ENCODE measurements around the gene CYBA.
A peak's percentile ranks its signal among the peaks of the same experiment; 100 is the strongest.

Gene CYBA

DNA sequence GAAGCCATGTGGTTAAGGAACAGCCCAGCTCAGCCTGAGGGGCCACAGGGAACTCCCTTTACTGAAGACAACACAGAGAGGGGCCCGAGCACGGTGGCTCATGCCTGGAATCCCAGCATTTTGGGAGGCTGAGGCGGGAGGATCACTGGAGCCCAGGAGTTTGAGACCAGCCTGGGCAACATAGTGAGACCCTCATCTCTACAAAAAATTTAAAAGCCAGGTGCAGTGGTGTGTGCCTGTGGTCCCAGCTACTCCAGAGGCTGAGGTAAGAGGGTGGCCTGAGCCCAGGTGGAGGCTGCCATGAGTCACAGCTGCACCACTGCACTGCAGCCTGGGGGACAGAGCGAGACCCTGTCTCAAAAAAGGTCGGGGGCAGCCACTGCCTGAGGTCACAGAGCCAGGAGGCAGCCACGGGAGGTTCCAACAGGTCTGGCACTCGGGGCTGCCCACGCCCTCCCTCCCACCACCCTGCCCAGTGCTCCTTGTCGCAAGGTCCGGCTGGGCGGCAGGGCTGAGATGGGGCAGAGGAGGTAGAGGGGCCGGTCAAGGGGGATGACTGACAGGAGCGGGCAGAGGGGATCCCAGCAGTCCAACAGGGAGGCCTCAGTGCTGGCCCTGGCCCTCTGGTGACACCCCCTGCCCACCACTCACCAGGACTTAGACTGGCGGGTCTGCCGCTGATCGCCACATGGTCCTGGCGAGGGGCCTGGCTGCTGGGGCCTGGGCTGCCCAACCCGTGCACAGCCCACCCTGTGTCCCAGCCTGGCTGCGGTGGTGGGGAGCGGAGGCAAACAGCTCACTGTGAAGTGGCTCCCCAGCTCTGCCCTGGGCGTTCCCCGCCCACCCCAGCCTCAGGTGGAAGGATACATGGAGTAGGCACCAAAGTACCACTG, 3.4 kb downstream of the CYBA start:
- DNase-seq (ENCODE audit: low spot score) = no peak

DNA sequence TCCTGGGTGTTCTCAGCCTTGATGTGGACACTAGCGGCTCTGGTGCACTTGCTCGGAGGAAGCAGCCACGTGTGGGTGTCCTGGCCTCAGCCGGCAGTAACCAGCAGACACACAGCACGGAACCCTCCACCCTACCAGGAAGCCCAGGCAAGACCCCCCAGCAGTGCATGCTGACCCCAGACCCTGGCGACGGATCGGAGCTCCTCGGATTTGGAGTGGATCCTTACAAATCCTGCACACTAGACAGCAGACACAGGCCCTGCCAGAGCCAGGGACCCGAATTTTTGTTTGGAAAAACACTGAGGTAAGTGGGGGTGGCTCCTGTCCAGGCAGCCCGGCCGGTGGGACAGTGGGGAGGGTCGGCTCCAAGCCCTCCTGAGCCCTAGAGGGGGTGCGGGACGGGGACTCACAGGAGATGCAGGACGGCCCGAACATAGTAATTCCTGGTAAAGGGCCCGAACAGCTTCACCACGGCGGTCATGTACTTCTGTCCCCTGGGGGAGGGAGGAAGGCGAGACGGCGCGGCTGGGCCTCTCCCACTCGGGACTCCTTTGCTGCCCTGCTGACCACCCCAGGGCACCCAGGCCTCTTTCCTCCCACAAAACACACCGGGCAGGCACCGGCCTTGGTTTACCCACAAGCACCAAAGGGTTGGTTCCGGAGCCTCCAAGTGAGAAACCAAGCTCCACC, 4.4 kb downstream of the CYBA start:
- no peak for DNase-seq (ENCODE audit: low spot score)

DNA sequence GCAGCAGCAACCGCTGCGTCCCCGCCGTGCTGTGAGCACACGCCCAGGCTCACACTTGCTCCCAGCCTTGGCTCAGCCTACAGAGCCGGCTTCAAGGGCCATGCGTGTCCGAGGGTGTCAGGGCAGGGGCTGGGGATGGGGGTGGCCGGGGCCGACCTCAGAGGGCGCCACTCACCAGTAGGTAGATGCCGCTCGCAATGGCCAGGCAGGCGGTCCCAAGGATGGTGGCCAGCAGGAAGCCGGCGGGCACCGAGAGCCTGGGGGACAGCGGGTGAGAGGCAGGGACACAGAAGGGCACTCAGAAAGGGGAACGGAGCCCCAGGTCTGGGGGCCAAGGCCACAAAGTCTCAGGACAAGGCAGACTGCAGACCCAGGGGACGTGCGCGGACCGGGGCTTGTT, 4.9 kb downstream of the CYBA start:
- no peak for DNase-seq (ENCODE audit: low spot score)

DNA sequence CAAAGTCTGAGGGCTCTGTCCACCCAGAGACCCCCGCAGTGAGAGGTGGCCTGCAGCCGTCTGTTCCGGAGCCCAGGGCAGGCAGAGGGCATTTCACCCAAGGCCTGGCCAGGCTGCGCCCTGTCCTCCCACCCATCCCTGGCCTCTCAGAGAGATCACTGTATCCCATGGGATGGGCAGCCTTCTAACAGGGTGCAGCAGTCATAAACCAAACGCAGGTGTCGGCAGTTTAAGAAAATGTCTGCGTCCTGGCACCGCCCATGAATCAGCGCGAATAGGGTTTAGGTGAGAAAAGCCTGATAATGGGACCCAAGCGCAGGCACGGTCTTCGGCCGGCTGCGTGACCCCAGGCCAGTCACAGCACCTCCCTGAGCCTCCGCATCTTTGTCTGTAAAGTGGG, 5.4 kb downstream of the CYBA start:
- DNase-seq (ENCODE audit: low spot score) = no peak

DNA sequence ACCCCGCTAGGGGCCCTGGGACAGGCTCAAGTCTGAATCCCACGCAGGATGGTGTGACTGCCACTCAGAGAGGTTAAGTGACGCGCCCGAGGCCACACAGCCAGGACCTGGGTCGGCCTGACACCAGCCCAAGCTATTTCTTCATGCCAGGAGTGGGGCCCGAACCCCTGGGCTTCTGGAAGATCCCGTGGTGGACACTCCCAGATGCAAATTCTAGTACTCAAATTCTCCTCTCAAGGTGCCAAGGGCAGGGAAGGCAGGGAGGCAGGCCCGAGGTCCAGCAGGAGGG, 7.3 kb downstream of the CYBA start:
- no peak for DNase-seq (ENCODE audit: low spot score)

DNA sequence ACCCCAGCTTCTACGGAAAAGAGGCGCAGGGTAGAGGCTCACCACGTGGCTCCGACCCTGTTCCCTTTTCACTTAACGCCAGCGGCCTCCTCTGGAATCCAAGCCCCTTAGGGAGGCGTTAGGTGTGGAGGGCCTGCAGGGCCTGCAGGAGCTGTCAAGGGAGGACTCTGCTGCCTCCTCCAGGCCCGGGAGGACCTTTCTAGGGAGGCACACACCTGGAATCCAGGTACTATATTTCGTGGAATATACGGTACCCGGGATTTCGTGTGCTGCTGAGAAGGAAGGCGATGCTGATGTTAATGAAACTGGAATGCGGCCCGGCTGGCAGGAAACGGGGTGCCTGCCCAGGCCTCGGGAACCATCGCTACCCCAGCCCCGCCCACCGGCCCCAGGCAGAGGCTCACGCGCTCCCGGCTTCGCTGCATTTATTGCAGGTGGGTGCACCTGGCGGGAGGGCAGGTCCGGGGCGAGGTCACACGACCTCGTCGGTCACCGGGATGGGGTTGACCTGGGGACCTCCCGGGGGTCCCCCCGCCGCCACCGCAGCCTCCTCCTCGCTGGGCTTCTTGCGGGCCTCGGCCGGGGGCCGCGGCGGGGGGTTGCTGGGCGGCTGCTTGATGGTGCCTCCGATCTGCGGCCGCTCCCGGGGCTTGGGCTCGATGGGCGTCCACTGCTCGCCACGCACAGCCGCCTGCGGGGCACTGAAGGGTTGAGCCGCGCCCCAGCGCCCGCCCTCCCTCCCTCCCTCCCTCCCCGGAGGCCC, 7.8 kb downstream of the CYBA start:
- DNase-seq (ENCODE audit: low spot score) = no peak

DNA sequence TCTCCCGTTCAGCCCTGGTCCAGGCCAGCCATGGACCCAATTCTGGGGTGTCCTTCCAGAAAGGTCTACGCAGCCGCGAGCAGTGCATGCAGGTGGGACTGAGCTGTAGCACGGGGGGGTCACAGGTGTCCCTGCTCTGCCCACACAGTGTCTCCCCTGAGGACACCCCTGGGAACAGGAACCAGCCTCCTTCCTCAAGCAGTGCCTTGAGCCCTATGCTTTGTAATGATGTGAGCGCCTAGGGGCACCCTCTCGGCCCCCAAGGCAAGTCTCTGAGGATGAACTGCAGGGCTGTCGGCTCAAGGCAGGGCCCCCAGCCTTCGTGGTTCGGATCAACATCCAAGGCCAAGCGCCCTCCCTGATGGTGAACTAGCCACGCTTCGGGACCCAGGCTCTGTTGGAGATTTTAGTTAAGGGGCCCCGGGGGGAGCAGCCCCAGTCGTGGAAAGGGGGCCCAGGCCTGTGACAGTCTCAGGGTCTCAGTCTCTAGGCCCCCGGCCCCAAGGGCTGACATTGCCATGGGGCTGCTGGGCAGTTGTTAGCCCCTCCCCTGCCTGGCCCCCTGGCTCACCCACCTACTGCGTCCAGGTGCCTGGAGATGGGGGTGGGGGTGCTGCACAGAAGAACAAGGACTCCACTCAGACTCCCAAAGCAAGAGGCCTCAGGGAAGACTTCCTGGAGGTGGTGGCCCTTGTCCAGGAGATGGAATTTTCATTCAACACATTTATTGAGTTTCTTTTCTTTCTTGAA, 10.2 kb downstream of the CYBA start:
- DNase-seq (ENCODE audit: low spot score) = no peak

DNA sequence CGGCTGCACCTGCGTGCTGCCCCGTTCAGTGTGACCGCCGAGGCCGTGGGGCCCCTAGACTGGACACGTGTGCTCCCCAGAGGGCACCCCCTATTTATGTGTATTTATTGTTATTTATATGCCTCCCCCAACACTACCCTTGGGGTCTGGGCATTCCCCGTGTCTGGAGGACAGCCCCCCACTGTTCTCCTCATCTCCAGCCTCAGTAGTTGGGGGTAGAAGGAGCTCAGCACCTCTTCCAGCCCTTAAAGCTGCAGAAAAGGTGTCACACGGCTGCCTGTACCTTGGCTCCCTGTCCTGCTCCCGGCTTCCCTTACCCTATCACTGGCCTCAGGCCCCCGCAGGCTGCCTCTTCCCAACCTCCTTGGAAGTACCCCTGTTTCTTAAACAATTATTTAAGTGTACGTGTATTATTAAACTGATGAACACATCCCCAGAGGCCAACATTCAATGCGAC, 10.8 kb downstream of the CYBA start:
- DNase-seq (ENCODE audit: low spot score) = no peak

DNA sequence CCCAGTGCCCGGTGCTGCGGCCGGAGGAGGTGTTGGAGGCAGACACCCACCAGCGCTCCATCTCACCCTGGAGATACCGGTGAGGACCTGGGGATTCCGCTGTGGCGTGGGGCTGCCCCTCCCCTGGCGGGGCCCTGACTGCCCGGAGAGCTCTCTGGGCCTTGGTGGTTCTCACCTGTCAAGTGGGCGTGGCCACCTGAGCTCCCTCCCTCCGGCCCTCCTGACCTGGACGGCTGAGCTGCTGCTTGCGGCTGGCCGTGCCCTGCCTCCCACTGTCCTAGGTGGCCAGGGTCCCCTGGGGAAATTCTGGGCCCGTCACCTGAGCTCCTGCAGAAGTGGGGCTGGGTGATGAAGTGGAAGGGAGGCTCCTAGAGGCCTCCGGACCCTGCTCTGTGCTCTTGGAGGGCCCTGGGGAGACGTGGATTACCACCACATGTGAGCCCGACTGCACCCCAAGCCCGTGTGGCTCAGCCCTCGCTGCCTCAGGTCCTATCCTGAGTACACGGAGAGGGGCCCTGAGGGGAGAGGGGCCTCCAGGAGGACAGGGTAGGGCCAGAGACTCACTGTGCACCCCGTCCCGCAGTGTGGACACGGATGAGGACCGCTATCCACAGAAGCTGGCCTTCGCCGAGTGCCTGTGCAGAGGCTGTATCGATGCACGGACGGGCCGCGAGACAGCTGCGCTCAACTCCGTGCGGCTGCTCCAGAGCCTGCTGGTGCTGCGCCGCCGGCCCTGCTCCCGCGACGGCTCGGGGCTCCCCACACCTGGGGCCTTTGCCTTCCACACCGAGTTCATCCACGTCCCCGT, 11.4 kb downstream of the CYBA start:
- DNase-seq (ENCODE audit: low spot score) = no peak

DNA sequence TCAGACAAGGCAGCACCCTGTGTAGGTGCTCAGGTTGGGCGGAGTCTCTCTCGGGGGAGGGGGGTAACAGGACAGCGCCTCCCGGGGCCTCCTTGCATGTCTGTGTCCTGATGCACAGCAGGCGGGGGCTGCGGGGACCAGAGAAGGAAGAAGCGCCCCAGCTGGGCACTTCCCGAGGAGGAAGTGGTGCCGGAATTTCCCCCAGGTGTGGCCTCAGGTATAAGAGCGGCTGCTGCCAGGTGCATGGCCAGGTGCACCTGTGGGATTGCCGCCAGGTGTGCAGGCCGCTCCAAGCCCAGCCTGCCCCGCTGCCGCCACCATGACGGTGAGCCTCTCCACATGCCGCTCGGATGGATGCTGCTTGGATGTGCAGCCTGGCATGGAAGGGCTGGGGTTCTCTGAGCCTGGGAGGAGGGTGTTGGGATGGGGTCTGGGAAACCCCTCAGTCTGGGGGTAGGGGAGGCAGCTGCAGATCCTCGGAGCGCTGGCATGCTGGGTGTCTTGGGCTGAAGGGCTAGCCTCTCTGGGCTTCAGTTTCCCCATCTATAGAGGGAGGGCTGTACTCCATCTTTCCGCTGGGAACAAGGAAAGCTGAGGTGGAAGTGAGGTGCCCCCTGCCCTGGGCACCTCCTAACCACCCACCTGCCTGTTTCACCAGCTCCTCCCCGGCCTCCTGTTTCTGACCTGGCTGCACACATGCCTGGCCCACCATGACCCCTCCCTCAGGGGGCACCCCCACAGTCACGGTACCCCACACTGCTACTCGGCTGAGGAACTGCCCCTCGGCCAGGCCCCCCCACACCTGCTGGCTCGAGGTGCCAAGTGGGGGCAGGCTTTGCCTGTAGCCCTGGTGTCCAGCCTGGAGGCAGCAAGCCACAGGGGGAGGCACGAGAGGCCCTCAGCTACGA, 12.3 kb downstream of the CYBA start, which contains the start of gene IL17C:
Gene IL17C (plus strand): TSS at position 250 of the 908 bp plus-strand sequence. CDS start 70 bp downstream, at position 320.
- DNase-seq (ENCODE audit: low spot score) = no peak

DNA sequence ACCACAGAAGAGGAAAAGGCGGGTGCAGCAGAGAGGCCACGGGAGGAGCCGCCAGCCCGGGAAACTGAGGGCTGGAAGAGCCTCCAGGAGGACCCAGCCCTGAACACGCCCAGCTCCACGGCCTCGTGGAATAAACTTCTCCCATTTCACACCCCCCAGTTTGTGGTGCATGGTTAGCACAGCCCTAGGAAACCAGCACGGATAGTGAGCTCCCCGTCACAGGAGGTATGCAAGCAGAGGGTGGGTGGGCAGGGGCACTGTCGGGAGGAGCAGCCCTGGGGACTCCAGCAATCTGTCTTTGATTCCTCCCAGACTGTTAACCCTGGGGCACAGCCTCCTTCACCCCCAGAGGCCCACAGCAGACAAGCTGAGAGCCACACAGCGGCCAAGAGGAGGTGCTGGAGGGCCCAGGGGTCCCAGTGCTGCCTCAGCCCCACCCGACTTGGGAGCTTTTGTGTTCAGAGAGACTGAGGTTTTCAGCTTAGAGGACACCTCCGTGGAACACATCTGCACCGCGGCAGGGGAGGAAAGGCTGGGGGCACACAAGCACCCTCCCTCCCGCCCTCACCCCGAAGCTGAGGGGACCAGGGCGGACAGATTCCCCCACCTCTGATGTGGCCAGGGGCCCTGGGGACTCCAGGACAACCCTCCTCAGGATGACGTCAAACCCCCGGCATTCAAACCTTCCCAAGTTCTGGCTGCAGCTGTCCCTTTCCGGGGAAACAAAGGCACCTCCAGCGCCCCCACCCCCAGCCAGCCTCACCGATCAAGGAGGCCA, 14.2 kb downstream of the CYBA start:
- DNase-seq (ENCODE audit: low spot score) = no peak

DNA sequence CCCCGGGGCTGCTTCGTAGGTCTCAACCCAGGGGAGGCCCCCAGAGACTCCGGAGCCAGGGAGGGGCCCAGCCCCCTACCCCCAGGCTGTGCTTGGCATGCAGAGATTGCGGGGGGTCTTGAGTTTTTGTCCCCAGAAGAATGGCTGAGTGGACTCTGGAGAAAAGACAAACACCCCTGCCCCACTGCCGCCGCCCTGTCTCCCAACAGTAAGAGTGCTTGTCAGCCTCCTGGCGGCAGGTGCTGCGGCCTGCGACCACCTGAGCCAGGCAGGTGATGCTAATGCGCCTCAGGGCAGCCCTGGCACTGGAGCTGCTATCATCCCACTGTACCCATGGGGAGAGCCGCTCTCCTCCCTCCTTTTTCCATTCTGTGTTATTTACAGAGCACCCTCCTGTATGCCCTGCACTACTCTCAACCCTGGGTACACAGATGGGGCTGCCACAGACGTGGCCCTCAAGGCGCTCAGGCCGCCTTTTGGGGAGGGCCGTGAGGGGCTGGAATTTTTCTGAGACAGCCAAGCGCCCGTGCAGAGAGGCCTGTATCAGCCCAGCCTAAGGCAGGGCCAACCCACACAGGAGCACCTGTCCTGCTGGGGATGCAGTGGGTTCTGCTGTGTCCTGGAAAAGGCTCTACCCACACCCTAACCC, 15.1 kb downstream of the CYBA start:
- DNase-seq (ENCODE audit: low spot score) = no peak

DNA sequence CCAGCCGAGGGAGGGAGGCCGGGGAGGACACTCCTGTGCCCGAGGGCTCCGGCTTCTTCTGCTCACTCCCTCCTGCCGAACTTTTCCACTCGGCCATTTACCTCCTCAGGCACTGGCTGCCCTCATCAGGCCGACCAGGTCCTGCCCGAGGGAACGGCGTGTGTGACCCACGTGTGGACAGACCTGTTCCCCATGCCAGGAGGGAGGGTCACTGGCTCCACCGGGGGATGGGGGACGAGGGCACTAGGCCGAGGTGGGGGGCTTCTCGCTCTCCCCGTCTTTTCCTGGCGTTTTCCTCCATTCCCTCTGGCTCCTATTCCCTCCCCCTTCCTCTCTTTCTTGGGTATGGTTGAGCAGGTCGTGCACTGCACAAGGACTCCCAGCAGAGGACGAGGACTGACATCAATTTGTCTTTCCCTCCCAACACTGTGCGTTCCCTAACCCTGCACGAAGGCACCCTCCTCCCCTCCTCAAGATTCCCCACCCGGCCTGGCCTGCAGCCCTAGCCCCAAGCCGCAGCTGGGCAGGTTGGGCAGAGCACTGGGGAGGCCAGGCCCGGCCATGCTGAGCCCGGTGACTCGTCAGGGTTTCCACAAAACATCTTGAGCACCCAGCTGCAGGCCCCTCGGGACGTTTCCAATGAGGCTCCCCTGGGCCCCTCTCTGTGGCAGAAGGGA, 15.7 kb downstream of the CYBA start:
- DNase-seq (ENCODE audit: low spot score) = no peak

DNA sequence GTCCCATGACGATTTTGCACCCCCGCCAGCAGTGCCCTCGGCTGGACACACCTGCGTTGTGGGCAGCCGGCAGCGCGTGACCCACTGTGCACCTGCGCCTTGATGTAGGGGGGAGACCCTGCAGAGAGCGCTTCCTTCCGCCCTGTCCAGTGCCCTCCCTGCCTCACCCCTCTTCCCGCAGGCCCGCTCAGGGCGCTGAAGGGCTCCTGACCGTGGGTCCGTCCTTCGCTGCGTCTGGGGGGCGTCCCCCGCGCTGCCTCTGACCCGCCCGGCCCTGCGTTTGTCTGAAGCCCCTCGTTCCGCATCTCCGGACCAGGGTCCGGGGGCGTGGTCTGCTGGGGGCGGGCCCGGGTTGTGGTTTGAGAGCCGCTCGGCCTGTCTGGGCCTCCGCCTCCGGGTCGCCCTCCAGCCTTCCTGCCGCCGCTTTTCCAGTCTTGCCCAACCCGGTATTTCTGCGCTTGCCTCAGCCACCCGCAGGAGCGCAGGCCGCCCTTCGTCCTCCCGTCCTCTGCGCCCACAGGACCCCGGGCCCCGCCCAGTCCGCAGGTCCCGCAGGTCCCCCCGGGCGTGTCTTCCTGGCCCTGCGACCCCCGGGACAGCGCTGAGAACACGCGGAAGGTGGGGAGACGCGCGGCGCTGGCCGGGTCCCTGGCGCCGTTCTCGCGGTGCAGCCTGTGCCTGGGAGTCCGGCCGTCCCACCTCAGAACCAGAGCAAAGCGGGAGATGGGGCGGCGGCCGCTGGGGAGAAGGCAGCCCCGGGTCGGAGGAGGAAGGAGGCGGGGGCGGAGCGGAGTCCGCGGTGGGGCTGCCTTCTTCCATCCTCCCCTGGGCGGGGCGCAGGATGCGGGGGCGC, 16.5 kb downstream of the CYBA start:
- peak; percentile 37 for DNase-seq (ENCODE audit: low spot score)

DNA sequence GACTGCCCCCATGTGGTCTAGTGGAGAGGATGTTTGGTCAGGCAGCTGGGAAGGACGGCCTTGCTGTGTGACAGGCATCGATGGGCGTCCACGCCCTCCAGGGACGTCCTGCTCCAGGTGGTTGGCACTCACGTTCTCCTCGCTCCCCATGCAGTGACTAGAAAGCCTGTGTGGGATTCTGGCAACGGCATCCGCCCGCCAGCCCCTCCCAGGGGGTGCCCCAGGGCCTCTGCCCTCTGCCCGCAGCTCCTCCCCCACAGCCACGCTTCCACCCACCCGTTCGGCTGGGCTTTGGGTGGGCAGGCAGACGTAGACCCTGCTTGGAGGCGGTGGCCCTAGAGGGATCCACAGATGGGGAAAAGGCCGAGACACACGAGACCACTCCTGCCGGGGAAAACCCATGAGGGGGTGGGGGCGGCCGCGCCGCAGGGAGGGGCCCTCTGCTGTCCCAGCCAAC, 17.1 kb downstream of the CYBA start:
- DNase-seq (ENCODE audit: low spot score) = peak; percentile 41

DNA sequence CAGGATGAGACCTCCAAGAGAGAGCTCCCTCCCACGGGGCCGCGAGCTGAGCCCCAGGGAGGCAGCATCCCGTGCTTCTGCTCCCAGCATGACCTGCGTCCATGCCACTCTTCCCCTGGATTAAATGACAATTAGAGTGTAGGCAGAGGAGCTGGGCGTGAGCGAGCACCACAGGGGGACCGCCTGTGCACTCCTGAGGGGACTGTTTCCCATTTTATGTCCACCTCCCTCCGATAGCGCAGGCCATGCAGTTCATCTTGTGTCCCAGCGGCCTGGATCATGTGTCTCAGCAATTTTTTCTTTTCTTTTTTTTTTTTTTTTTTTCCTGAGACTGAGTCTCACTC, 18.3 kb downstream of the CYBA start:
- no peak for DNase-seq (ENCODE audit: low spot score)

DNA sequence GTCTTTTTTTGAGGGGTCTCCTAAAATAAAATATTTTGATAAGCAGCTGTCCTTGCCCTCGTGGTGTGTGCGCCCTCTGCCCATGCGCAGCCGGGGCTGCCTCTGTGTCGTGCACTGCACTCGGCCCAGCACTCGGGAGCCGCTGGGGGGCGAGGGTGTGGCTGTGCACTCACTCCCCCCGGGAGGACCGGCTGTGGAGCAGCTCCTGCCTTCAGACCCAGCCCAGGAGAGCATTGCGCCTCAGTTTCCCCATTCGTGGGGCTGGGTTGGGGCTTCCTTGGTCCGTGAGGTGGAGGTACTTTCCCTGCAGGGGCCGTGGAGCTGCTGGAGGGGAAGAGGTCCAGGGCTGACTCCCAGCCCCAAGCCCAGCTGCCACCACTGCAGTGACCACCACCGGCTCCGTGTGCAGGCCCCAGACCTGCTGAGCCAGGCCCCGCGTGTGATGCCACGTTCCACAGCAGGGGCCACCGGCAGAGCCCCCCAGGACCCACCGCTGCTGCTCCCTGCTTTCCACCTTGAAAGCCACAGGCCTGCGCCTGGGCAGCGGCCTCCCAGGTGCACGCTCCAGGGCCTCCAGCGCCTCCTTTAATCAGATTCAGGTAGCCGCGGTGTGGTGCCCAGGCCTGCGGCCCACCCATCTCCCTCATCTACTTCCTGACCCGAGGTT, 18.8 kb downstream of the CYBA start:
- DNase-seq (ENCODE audit: low spot score) = no peak

Measured in CD4-positive, alpha-beta T cell treated with Interleukin-15 for 4 hours (primary cell).